ENCODE data around the gene ABHD16A. TPM values are rescaled to one million over a fixed set of nuclear protein-coding genes. Genes with fewer than 3 reads are reported as not detected.

The ABHD16A gene
- total and polyA plus RNA-seq, 2 of the 13 experiments (the other 11 are each of a cell fraction or from before 2014, with no cell fraction given): 43.5 to 45.4 TPM

GRCh38 chr6:31734821-31735406 lies 31.8 kb upstream of the ABHD16A start (continued):
- TF ChIP-seq SNAPC4 (CRISPR knock-in tag; IDR thresholded peaks at IDR 0.05) (no peak), BORCS8-MEF2B (CRISPR knock-in tag; IDR thresholded peaks at IDR 0.05) (no peak), ISL2 (CRISPR knock-in tag; IDR thresholded peaks at IDR 0.05) (no peak), ZFP90 (CRISPR knock-in tag; IDR thresholded peaks at IDR 0.05; ENCODE audit: borderline replicate concordance) (no peak), CERS6 (CRISPR knock-in tag; IDR thresholded peaks at IDR 0.05) (no peak), SKIL (CRISPR knock-in tag; IDR thresholded peaks at IDR 0.05; ENCODE audit: borderline replicate concordance) (no peak), HNF4G (IDR thresholded peaks at IDR 0.05; ENCODE audit: borderline replicate concordance, low read depth, low read length) (no peak), HNF4G (CRISPR knock-in tag; IDR thresholded peaks at IDR 0.05; ENCODE audit: borderline replicate concordance, low read depth) (0 out of 2 replicates have a peak, but pooled peaks have one; percentile 4), KLF9 (CRISPR knock-in tag; IDR thresholded peaks at IDR 0.05; ENCODE audit: low read depth) (no peak), ZNF580 (CRISPR knock-in tag; IDR thresholded peaks at IDR 0.05; ENCODE audit: borderline replicate concordance, low read depth) (no peak), ZNF691 (CRISPR knock-in tag; IDR thresholded peaks at IDR 0.05; ENCODE audit: borderline replicate concordance, low read depth) (no peak), ZBTB49 (CRISPR knock-in tag; IDR thresholded peaks at IDR 0.05; ENCODE audit: borderline replicate concordance) (no peak), ZNF574 (CRISPR knock-in tag; IDR thresholded peaks at IDR 0.05) (no peak)
